ENCODE results near the gene PPP4R1. TPM values are rescaled to one million over a fixed set of nuclear protein-coding genes. Genes with fewer than 3 reads are reported as not detected.

Gene PPP4R1
- total and polyA plus RNA-seq, 5 donors from 2014 or later: 8.9 to 59.7 (median 17.9) TPM

DNA sequence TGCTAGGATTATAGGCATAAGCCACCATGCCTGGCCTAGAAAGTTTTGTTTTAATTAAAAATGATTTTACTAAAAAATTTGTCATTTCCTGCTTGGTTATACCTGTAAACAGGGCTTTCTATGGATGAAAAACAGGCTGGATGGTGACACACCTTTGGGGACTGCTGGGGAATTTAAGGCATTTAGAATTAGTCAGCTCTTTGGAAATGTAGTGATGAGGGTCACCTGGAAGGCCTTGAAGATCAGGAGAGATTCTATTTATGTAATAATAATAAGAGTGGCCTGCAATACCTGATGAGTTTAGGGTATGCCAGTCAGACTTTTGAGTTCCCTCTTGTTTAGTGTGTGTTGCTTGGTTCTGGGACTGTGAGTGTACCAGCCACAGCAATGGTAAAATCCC is 87.9 kb downstream of the PPP4R1 start:
- H3K4me3 ChIP-seq (ENCODE audit: low read depth, low read length): no peak overlapping the region
- H3K36me3 ChIP-seq (ENCODE audit: control insufficient read depth, insufficient read depth, low read length): peaks cover 51% of the 10 kb centered on the region

GRCh38 chr18:9522952-9523351 is 91.4 kb downstream of the PPP4R1 start:
- Mint-ChIP-seq H3K9me3 (peaks cover 0 to 1% (median 0%) of the 10 kb centered on the region in 7 donors), H3K4me3 (no peak overlapping the region), H3K27me3 (no peaks in the 10 kb centered on the region)

More for the DNA sequence above, 87.9 kb downstream of the PPP4R1 start:
- no peak overlapping the region for H3K4me3 Mint-ChIP-seq
- H3K4me1 Mint-ChIP-seq: peaks cover 0 to 26% (median 6%) of the 10 kb centered on the region in 4 donors
- Histone ChIP-seq H3K27ac (ENCODE audit: insufficient read depth, low read length, poor library complexity, severe bottlenecking) (no peak overlapping the region), H3K27me3 (ENCODE audit: control insufficient read depth, insufficient read depth, low read length) (no peaks in the 10 kb centered on the region), H3K9me3 (ENCODE audit: control insufficient read depth in 2 of 2, low read length in 2 of 2) (no peaks in the 10 kb centered on the region), H3K4me1 (ENCODE audit: control insufficient read depth, insufficient read depth, low read length, poor library complexity, severe bottlenecking) (no peaks in the 10 kb centered on the region)
- no peaks in the 10 kb centered on the region for H3K27me3 Mint-ChIP-seq
- DNase-seq (no peak), ATAC-seq (ENCODE audit: low read depth in 2 of 2) (no peak)
- peaks cover 0 to 1% (median 0%) of the 10 kb centered on the region in 7 donors for H3K9me3 Mint-ChIP-seq
- H3K36me3 Mint-ChIP-seq: peaks cover 67% of the 10 kb centered on the region
- H3K27ac Mint-ChIP-seq: peak overlapping the region in 1 of 3 donors; percentile 31

DNA sequence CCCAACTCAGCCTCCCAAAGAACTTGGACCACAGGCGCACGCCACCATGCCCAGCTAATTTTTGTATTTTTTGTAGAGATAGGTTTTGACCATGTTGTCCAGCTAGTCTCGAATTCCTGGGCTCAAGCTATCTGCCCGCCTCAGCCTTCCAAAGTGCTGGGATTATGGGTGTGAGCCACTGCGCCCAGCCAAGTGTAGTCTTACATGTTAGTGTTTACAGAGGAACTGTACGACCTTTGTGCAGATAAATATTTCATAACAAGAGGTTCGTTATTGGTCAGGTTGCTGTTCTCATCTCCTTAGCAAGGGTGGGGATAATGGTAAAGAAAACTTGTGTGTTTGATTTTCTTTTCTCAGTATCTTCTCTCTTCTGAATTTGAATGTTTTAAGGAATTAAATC is 92.6 kb downstream of the PPP4R1 start:
- H3K9me3 Mint-ChIP-seq: peaks cover 0 to 1% (median 0%) of the 10 kb centered on the region in 7 donors
- Histone ChIP-seq H3K4me1 (ENCODE audit: control insufficient read depth, insufficient read depth, low read length, poor library complexity, severe bottlenecking) (no peaks in the 10 kb centered on the region), H3K36me3 (ENCODE audit: control insufficient read depth, insufficient read depth, low read length) (peaks cover 39% of the 10 kb centered on the region), H3K9me3 (ENCODE audit: control insufficient read depth in 2 of 2, low read length in 2 of 2) (no peaks in the 10 kb centered on the region), H3K27me3 (ENCODE audit: control insufficient read depth, insufficient read depth, low read length) (no peaks in the 10 kb centered on the region), H3K4me3 (ENCODE audit: low read depth, low read length) (no peak overlapping the region), H3K27ac (ENCODE audit: insufficient read depth, low read length, poor library complexity, severe bottlenecking) (no peak overlapping the region)
- peaks cover under 1 to 17% (median 8%) of the 10 kb centered on the region in 4 donors for H3K4me1 Mint-ChIP-seq
- no peak for DNase-seq
- peak overlapping the region in 1 of 3 donors; percentile 71 for H3K27ac Mint-ChIP-seq
- no peak overlapping the region for H3K4me3 Mint-ChIP-seq
- peaks cover 34% of the 10 kb centered on the region for H3K36me3 Mint-ChIP-seq
- H3K27me3 Mint-ChIP-seq: no peaks in the 10 kb centered on the region
- ATAC-seq (ENCODE audit: low read depth in 2 of 2): no peak

More at GRCh38 chr18:9522952-9523351, 91.4 kb downstream of the PPP4R1 start:
- Mint-ChIP-seq H3K36me3 (peaks cover 44% of the 10 kb centered on the region), H3K27ac (peak overlapping the region in 2 of 3 donors; percentile 31 to 71), H3K4me1 (peaks cover 0 to 22% (median 7%) of the 10 kb centered on the region in 4 donors)
- Histone ChIP-seq H3K36me3 (ENCODE audit: control insufficient read depth, insufficient read depth, low read length) (peaks cover 44% of the 10 kb centered on the region), H3K4me3 (ENCODE audit: low read depth, low read length) (no peak overlapping the region), H3K9me3 (ENCODE audit: control insufficient read depth in 2 of 2, low read length in 2 of 2) (no peaks in the 10 kb centered on the region), H3K27ac (ENCODE audit: insufficient read depth, low read length, poor library complexity, severe bottlenecking) (no peak overlapping the region), H3K4me1 (ENCODE audit: control insufficient read depth, insufficient read depth, low read length, poor library complexity, severe bottlenecking) (no peaks in the 10 kb centered on the region), H3K27me3 (ENCODE audit: control insufficient read depth, insufficient read depth, low read length) (no peaks in the 10 kb centered on the region)
- DNase-seq: no peak
- no peak for ATAC-seq (ENCODE audit: low read depth in 2 of 2)

DNA sequence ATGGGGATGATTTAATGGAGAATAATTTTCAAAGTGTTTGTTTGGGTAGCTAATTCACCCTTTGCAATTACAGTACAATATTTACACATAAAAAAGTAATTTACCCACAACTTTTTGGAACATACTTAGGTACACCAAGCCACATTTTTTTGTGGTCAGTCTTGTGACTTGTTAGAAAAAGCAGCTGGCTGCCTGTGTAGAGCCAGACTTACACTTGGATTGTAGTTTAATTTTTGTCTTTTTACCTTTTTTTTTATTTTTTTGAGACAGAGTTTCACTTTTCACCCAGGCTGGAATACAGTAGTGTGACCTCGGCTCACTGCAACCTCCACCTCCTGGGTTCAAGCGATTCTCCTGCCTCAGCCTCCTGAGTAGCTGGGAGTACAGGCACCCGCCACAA is 93.7 kb downstream of the PPP4R1 start:
- no peaks in the 10 kb centered on the region for H3K9me3 ChIP-seq (ENCODE audit: control insufficient read depth in 2 of 2, low read length in 2 of 2)
- H3K27ac ChIP-seq (ENCODE audit: insufficient read depth, low read length, poor library complexity, severe bottlenecking): no peak overlapping the region
- no peak for ATAC-seq (ENCODE audit: low read depth in 2 of 2)
- H3K27ac Mint-ChIP-seq: no peak overlapping the region
- no peaks in the 10 kb centered on the region for H3K27me3 ChIP-seq (ENCODE audit: control insufficient read depth, insufficient read depth, low read length)
- H3K36me3 Mint-ChIP-seq: peaks cover 32% of the 10 kb centered on the region
- DNase-seq: no peak
- no peaks in the 10 kb centered on the region for H3K4me1 ChIP-seq (ENCODE audit: control insufficient read depth, insufficient read depth, low read length, poor library complexity, severe bottlenecking)
- peaks cover 0 to 1% (median 0%) of the 10 kb centered on the region in 7 donors for H3K9me3 Mint-ChIP-seq
- no peaks in the 10 kb centered on the region for H3K27me3 Mint-ChIP-seq
- peaks cover 35% of the 10 kb centered on the region for H3K36me3 ChIP-seq (ENCODE audit: control insufficient read depth, insufficient read depth, low read length)
- H3K4me3 ChIP-seq (ENCODE audit: low read depth, low read length): no peak overlapping the region
- peaks cover 5 to 21% (median 14%) of the 10 kb centered on the region in 4 donors for H3K4me1 Mint-ChIP-seq
- no peak overlapping the region for H3K4me3 Mint-ChIP-seq

- H3K27ac ChIP-seq (ENCODE audit: insufficient read depth, low read length, poor library complexity, severe bottlenecking): no peak overlapping the region
- Mint-ChIP-seq H3K4me1 (peaks cover 5 to 21% (median 16%) of the 10 kb centered on the region in 4 donors), H3K4me3 (no peak overlapping the region), H3K27ac (no peak overlapping the region), H3K36me3 (peaks cover 23% of the 10 kb centered on the region), H3K27me3 (no peaks in the 10 kb centered on the region), H3K9me3 (peaks cover 0 to 1% (median 0%) of the 10 kb centered on the region in 7 donors)
- no peaks in the 10 kb centered on the region for H3K4me1 ChIP-seq (ENCODE audit: control insufficient read depth, insufficient read depth, low read length, poor library complexity, severe bottlenecking)
- H3K27me3 ChIP-seq (ENCODE audit: control insufficient read depth, insufficient read depth, low read length): no peaks in the 10 kb centered on the region
- peaks cover 28% of the 10 kb centered on the region for H3K36me3 ChIP-seq (ENCODE audit: control insufficient read depth, insufficient read depth, low read length)
- no peak for DNase-seq
- ATAC-seq (ENCODE audit: low read depth in 2 of 2): no peak
- no peak overlapping the region for H3K4me3 ChIP-seq (ENCODE audit: low read depth, low read length)
- no peaks in the 10 kb centered on the region for H3K9me3 ChIP-seq (ENCODE audit: control insufficient read depth in 2 of 2, low read length in 2 of 2)
Measured at GRCh38 chr18:9519399-9519798, 95.0 kb downstream of the PPP4R1 start.

DNA sequence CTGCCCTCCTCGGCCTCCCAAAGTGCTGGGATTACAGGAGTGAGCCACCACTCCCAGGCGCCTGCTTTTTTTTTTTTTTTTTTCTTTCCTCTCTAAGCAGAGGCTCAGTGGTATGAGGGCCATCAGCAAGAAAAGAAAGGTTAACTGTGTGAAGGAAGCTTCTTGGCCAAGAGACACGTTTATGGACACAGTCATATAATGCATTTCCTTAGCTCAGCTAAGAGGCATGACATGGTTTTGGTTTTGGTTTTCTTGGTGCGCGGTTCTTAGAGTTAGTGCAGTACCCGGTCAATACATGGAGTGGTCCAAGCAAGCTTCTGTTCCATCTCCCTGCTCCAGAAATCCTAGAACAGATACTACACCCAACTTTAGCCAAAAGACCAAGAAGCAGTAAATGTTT is 96.5 kb downstream of the PPP4R1 start:
- Mint-ChIP-seq H3K9me3 (no peaks in the 10 kb centered on the region), H3K36me3 (peaks cover 18% of the 10 kb centered on the region), H3K4me3 (no peak overlapping the region), H3K27me3 (no peaks in the 10 kb centered on the region), H3K27ac (no peak overlapping the region), H3K4me1 (peaks cover 5 to 21% (median 17%) of the 10 kb centered on the region in 4 donors)
- Histone ChIP-seq H3K36me3 (ENCODE audit: control insufficient read depth, insufficient read depth, low read length) (peaks cover 25% of the 10 kb centered on the region), H3K4me3 (ENCODE audit: low read depth, low read length) (no peak overlapping the region), H3K27ac (ENCODE audit: insufficient read depth, low read length, poor library complexity, severe bottlenecking) (no peak overlapping the region), H3K4me1 (ENCODE audit: control insufficient read depth, insufficient read depth, low read length, poor library complexity, severe bottlenecking) (no peaks in the 10 kb centered on the region), H3K27me3 (ENCODE audit: control insufficient read depth, insufficient read depth, low read length) (no peaks in the 10 kb centered on the region), H3K9me3 (ENCODE audit: control insufficient read depth in 2 of 2, low read length in 2 of 2) (no peaks in the 10 kb centered on the region)
- DNase-seq (peak in 1 of 3 donors; percentile 8), ATAC-seq (ENCODE audit: low read depth in 2 of 2) (no peak)

DNA sequence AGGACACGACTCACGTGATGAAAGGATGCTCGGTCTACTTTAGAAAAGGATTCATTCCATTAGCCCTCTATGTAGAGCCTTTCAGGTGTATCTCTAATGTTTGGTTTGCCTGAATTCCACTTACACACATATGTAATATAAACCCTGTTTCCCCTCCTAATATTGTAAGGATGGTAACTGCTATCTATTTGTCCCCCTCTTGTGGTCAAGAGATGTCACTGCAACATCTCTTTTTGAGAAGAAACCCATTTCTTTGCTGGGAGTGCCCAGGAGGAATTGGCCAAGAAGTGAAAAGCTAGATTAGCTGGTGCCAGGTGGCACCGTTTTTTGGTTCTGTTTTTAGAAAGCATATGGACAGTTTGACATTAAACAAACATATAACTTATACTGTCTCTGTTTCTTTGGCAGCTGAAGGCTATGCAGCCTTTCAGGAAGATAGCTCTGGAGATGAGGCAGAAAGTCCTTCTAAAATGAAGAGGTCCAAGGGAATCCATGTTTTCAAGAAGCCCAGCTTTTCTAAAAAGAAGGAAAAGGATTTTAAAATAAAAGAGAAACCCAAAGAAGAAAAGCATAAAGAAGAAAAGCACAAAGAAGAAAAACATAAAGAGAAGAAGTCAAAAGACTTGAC is 97.8 kb downstream of the PPP4R1 start:
- H3K36me3 ChIP-seq (ENCODE audit: control insufficient read depth, insufficient read depth, low read length): peaks cover 21% of the 10 kb centered on the region

More for the DNA sequence above, 97.8 kb downstream of the PPP4R1 start:
- peak overlapping the region in 1 of 3 donors; percentile 54 for H3K27ac Mint-ChIP-seq
- no peaks in the 10 kb centered on the region for H3K9me3 Mint-ChIP-seq
- ATAC-seq (ENCODE audit: low read depth in 2 of 2): peak; percentile 37 to 59
- Histone ChIP-seq H3K4me3 (ENCODE audit: low read depth, low read length) (no peak overlapping the region), H3K27ac (ENCODE audit: insufficient read depth, low read length, poor library complexity, severe bottlenecking) (no peak overlapping the region), H3K27me3 (ENCODE audit: control insufficient read depth, insufficient read depth, low read length) (no peaks in the 10 kb centered on the region), H3K9me3 (ENCODE audit: control insufficient read depth in 2 of 2, low read length in 2 of 2) (no peaks in the 10 kb centered on the region), H3K4me1 (ENCODE audit: control insufficient read depth, insufficient read depth, low read length, poor library complexity, severe bottlenecking) (no peaks in the 10 kb centered on the region)
- peaks cover 5 to 14% (median 12%) of the 10 kb centered on the region in 4 donors for H3K4me1 Mint-ChIP-seq
- no peak overlapping the region for H3K4me3 Mint-ChIP-seq
- H3K27me3 Mint-ChIP-seq: no peaks in the 10 kb centered on the region
- peaks cover 7% of the 10 kb centered on the region for H3K36me3 Mint-ChIP-seq
- peak in 2 of 3 donors; percentile 52 to 55 for DNase-seq
